Measurements from ENCODE around the gene UCK2.

The UCK2 gene

GRCh38 chr1:165851034-165851658 lies 23.7 kb downstream of the UCK2 start:
- H3F3A ChIP-seq (ENCODE audit: control insufficient read depth, insufficient read depth): no peaks in the 10 kb centered on the region
- peaks cover 95% of the 10 kb centered on the region for H3K79me2 ChIP-seq (ENCODE audit: control insufficient read depth, low read length)
- peaks cover 21% of the 10 kb centered on the region for H3K4me1 ChIP-seq (ENCODE audit: control insufficient read depth, low read length)
- no peak overlapping the region for H3K4me2 ChIP-seq (ENCODE audit: low read length)
- H3K27me3 ChIP-seq (ENCODE audit: control insufficient read depth, low read length): no peaks in the 10 kb centered on the region
- H3K27ac ChIP-seq (ENCODE audit: low read depth, low read length): no peak overlapping the region
- no peak overlapping the region for H3K4me3 ChIP-seq (ENCODE audit: low read length)
- no peaks in the 10 kb centered on the region for H3K9me2 ChIP-seq (replicated peaks; ENCODE audit: control insufficient read depth, low read length)
- H3K36me3 ChIP-seq (ENCODE audit: control insufficient read depth, low read length): no peaks in the 10 kb centered on the region
- H3K9me3 ChIP-seq (ENCODE audit: control insufficient read depth, insufficient read depth, low read length): no peaks in the 10 kb centered on the region
- H4K20me1 ChIP-seq (ENCODE audit: control insufficient read depth, insufficient read depth, low read depth, low read length): peaks cover 34% of the 10 kb centered on the region; the same call in 1 of the 2 replicates
- TF ChIP-seq EZH2phosphoT487 (IDR thresholded peaks at IDR 0.05; ENCODE audit: borderline replicate concordance, low read length) (no peak), CTCF (IDR thresholded peaks at IDR 0.05; ENCODE audit: low read depth, low read length, poor library complexity, severe bottlenecking) (no peak)

- H3K36me3 ChIP-seq (ENCODE audit: control insufficient read depth, low read length): no peaks in the 10 kb centered on the region
- H3K27ac ChIP-seq (ENCODE audit: low read depth, low read length): no peak overlapping the region
- H3K4me1 ChIP-seq (ENCODE audit: control insufficient read depth, low read length): peaks cover 21% of the 10 kb centered on the region
- no peaks in the 10 kb centered on the region for H3K27me3 ChIP-seq (ENCODE audit: control insufficient read depth, low read length)
- H3K4me3 ChIP-seq (ENCODE audit: low read length): no peak overlapping the region
- peaks cover 39% of the 10 kb centered on the region; the same call in 1 of the 2 replicates for H4K20me1 ChIP-seq (ENCODE audit: control insufficient read depth, insufficient read depth, low read depth, low read length)
- no peak overlapping the region for H3K4me2 ChIP-seq (ENCODE audit: low read length)
- H3K9me2 ChIP-seq (replicated peaks; ENCODE audit: control insufficient read depth, low read length): no peaks in the 10 kb centered on the region
- H3F3A ChIP-seq (ENCODE audit: control insufficient read depth, insufficient read depth): no peaks in the 10 kb centered on the region
- H3K9me3 ChIP-seq (ENCODE audit: control insufficient read depth, insufficient read depth, low read length): no peaks in the 10 kb centered on the region
- TF ChIP-seq EZH2phosphoT487 (IDR thresholded peaks at IDR 0.05; ENCODE audit: borderline replicate concordance, low read length) (no peak), CTCF (IDR thresholded peaks at IDR 0.05; ENCODE audit: low read depth, low read length, poor library complexity, severe bottlenecking) (no peak)
- peaks cover 95% of the 10 kb centered on the region for H3K79me2 ChIP-seq (ENCODE audit: control insufficient read depth, low read length)
Observed at GRCh38 chr1:165852871-165853270, 25.5 kb downstream of the UCK2 start.

DNA sequence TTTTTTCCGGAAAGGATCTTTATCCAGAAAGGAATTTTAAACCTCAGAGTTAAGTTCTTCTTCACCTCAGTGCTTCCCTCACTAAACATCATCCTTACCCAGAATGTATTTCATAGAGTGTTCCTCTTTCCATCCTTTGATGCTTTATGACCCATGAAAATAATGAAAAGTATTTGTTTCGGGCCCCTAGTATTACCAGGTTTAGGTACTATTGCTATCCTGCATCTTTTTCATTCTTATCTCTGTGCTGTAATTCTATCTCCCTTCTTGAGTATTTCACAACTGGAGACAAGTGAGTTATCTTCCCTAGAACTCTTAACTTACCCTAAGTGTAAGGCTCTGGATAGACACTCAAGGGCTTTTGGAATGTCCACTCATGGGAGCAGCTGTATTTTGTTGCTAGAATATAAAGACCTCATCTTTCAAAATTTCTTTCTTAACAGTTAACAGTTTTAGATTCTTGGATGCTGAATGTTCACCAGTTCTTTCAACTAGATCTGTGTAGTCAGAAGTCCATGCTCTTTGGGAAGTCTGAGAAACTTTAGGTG lies 26.2 kb downstream of the UCK2 start:
- no peaks in the 10 kb centered on the region for H3K36me3 ChIP-seq (ENCODE audit: control insufficient read depth, low read length)
- H4K20me1 ChIP-seq (ENCODE audit: control insufficient read depth, insufficient read depth, low read depth, low read length): peaks cover 35% of the 10 kb centered on the region; the same call in 1 of the 2 replicates
- H3K9me2 ChIP-seq (replicated peaks; ENCODE audit: control insufficient read depth, low read length): no peaks in the 10 kb centered on the region
- H3K4me1 ChIP-seq (ENCODE audit: control insufficient read depth, low read length): peaks cover 21% of the 10 kb centered on the region
- H3K27ac ChIP-seq (ENCODE audit: low read depth, low read length): no peak overlapping the region
- H3F3A ChIP-seq (ENCODE audit: control insufficient read depth, insufficient read depth): no peaks in the 10 kb centered on the region
- H3K27me3 ChIP-seq (ENCODE audit: control insufficient read depth, low read length): no peaks in the 10 kb centered on the region
- no peak overlapping the region for H3K4me3 ChIP-seq (ENCODE audit: low read length)
- H3K4me2 ChIP-seq (ENCODE audit: low read length): no peak overlapping the region
- no peaks in the 10 kb centered on the region for H3K9me3 ChIP-seq (ENCODE audit: control insufficient read depth, insufficient read depth, low read length)
- no peak for TF ChIP-seq EZH2phosphoT487 (IDR thresholded peaks at IDR 0.05; ENCODE audit: borderline replicate concordance, low read length)
- TF ChIP-seq CTCF (IDR thresholded peaks at IDR 0.05; ENCODE audit: low read depth, low read length, poor library complexity, severe bottlenecking): no peak
- H3K79me2 ChIP-seq (ENCODE audit: control insufficient read depth, low read length): peaks cover 95% of the 10 kb centered on the region
